GM18867 (cell line): Measurements from ENCODE around the gene MCRS1.

ENCODE experiments used
- ATAC-seq: cut with Tn5 transposase; IDR thresholded peaks from one replicate; pipeline ENCODE4 v1.9.1; 2021; ENCODE audit warnings: mild to moderate bottlenecking, moderate library complexity; ENCODE audit not compliant: unreplicated experiment

The MCRS1 gene

GRCh38 chr12:49557187-49557916 lies 10.6 kb downstream of the MCRS1 start:
- ATAC-seq: no peak

- no peak for ATAC-seq
Observed at GRCh38 chr12:49556391-49557186, 11.4 kb downstream of the MCRS1 start.

GRCh38 chr12:49555631-49556390 lies 12.1 kb downstream of the MCRS1 start:
- no peak for ATAC-seq

GRCh38 chr12:49554266-49554665 lies 13.7 kb downstream of the MCRS1 start:
- no peak for ATAC-seq

GRCh38 chr12:49553512-49554088 lies 14.3 kb downstream of the MCRS1 start:
- ATAC-seq: peak; percentile 50

GRCh38 chr12:49552899-49553298 lies 15.0 kb downstream of the MCRS1 start:
- ATAC-seq: no peak

GRCh38 chr12:49552425-49552824 lies 15.5 kb downstream of the MCRS1 start:
- ATAC-seq: no peak

GRCh38 chr12:49552014-49552413 lies 15.9 kb downstream of the MCRS1 start:
- ATAC-seq: no peak

GRCh38 chr12:49550693-49551252 lies 17.2 kb downstream of the MCRS1 start:
- no peak for ATAC-seq

GRCh38 chr12:49549735-49550692 lies 17.9 kb downstream of the MCRS1 start:
- no peak for ATAC-seq

GRCh38 chr12:49548822-49549648 lies 18.9 kb downstream of the MCRS1 start:
- ATAC-seq: no peak

GRCh38 chr12:49548481-49548821 lies 19.5 kb downstream of the MCRS1 start:
- no peak for ATAC-seq

- no peak for ATAC-seq
Observed at GRCh38 chr12:49547090-49547690, 20.8 kb downstream of the MCRS1 start.

- ATAC-seq: no peak
Observed at GRCh38 chr12:49546481-49546880, 21.5 kb downstream of the MCRS1 start.

- no peak for ATAC-seq
Observed at GRCh38 chr12:49545815-49546214, 22.1 kb downstream of the MCRS1 start.

- no peak for ATAC-seq
Observed at GRCh38 chr12:49543914-49544815, 23.8 kb downstream of the MCRS1 start.

GRCh38 chr12:49543221-49543913 lies 24.6 kb downstream of the MCRS1 start:
- no peak for ATAC-seq
